Uterus (tissue), 2 donors: ENCODE results near the gene OBP2B.

Experiments
- POLR2A ChIP-seq, 2 donors: fragments of 450-650 bp; IDR thresholded peaks; one replicate each; pipeline ENCODE4 v1.6.1; 2016; ENCODE audit warnings: antibody characterized with exemption in 2 of 2, mild to moderate bottlenecking in 1 of 2, moderate library complexity in 1 of 2
- TF ChIP-seq, protein P1 (sequence below), 4 experiments: fragments of 200-600 bp in 2 of 4; fragments of 450-650 bp in 2 of 4; sonication (generic) in 2 of 4; IDR thresholded peaks; one replicate each; pipeline ENCODE4 v1.5.1; 2016 to 2019; ENCODE audit warnings: antibody characterized with exemption in 4 of 4, mild to moderate bottlenecking in 2 of 4, moderate library complexity in 1 of 4

DNA sequence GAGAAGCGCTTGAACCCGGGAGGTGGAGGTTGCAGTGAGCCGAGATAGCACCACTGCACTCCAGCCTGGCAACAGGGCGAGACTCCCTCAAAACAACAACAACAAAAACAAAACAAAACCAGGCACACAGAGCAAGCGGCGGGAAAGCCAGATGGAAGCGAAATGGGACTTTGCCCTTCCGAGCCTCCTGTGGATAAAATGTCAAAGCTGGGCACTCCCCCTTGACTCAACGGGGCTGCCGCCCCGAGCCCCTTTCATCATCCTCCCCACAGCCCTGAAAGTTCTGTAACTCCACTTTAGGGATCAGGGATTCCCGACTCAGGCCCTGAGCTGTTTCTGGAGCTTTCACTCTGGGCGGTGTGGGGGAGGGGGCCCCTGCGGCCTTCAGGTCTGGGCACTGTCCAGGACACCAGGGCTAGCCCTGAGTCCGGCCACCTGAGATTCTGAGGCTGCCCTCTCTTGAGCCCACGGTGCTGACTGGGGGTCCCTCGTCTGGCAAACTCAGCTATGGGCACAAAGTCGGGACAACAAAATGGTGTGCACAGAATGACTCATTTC is 30.6 kb upstream of the OBP2B start:
- TF ChIP-seq, protein P1, sequence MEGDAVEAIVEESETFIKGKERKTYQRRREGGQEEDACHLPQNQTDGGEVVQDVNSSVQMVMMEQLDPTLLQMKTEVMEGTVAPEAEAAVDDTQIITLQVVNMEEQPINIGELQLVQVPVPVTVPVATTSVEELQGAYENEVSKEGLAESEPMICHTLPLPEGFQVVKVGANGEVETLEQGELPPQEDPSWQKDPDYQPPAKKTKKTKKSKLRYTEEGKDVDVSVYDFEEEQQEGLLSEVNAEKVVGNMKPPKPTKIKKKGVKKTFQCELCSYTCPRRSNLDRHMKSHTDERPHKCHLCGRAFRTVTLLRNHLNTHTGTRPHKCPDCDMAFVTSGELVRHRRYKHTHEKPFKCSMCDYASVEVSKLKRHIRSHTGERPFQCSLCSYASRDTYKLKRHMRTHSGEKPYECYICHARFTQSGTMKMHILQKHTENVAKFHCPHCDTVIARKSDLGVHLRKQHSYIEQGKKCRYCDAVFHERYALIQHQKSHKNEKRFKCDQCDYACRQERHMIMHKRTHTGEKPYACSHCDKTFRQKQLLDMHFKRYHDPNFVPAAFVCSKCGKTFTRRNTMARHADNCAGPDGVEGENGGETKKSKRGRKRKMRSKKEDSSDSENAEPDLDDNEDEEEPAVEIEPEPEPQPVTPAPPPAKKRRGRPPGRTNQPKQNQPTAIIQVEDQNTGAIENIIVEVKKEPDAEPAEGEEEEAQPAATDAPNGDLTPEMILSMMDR (IDR thresholded peaks at IDR 0.05), result no peak
- no peak for TF ChIP-seq POLR2A (IDR thresholded peaks at IDR 0.05)
